Measurements from ENCODE around the gene BTN3A1. TPM values are rescaled to one million over a fixed set of nuclear protein-coding genes. Genes with fewer than 3 reads are reported as not detected.

Gene BTN3A1
- total RNA-seq, 1 donor, result 25.3 TPM

DNA sequence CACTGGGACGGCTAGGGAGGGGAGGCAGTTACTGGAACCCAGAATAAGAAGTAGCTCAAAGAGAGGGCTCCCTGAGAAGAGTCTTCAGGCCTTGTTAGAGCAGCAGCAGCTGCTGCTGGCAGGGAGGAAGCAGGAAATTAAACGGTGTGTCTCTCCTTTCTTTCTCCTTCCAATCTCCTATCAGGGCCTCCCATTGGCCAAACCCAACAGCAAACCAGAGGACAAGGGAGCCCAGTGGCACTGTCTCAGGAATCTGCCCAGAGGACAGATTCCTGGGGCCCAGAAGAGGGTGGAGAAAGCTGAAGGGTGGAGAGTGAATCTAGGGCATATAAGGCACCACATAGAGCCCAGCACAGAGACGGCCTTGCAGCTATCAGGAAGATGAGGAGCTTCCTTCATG, 10.2 kb downstream of the BTN3A1 start:
- no peaks in the 10 kb centered on the region for H3K79me2 ChIP-seq (ENCODE audit: insufficient read depth, low read length)
- TF ChIP-seq, protein P1, sequence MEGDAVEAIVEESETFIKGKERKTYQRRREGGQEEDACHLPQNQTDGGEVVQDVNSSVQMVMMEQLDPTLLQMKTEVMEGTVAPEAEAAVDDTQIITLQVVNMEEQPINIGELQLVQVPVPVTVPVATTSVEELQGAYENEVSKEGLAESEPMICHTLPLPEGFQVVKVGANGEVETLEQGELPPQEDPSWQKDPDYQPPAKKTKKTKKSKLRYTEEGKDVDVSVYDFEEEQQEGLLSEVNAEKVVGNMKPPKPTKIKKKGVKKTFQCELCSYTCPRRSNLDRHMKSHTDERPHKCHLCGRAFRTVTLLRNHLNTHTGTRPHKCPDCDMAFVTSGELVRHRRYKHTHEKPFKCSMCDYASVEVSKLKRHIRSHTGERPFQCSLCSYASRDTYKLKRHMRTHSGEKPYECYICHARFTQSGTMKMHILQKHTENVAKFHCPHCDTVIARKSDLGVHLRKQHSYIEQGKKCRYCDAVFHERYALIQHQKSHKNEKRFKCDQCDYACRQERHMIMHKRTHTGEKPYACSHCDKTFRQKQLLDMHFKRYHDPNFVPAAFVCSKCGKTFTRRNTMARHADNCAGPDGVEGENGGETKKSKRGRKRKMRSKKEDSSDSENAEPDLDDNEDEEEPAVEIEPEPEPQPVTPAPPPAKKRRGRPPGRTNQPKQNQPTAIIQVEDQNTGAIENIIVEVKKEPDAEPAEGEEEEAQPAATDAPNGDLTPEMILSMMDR (IDR thresholded peaks at IDR 0.05; ENCODE audit: extremely low read depth, low read depth, low read length), result no peak
- H3K4me2 ChIP-seq (ENCODE audit: insufficient read depth, low read length), result peak overlapping the region; percentile 34
- DNase-seq (ENCODE audit: insufficient read length, low spot score, missing footprints), result no peak
- no peaks in the 10 kb centered on the region for H3K9me3 ChIP-seq (ENCODE audit: low read depth, low read length)
- peak overlapping the region; percentile 40 for H2AFZ ChIP-seq (ENCODE audit: low read length)
- H3K27me3 ChIP-seq (ENCODE audit: insufficient read depth, low read length), result no peaks in the 10 kb centered on the region
- peaks cover 8% of the 10 kb centered on the region for H3K36me3 ChIP-seq (ENCODE audit: insufficient read depth, low read length)
- peak overlapping the region; percentile 47 for H3K27ac ChIP-seq (ENCODE audit: low read depth, low read length)
- no peak overlapping the region for H3K4me3 ChIP-seq (ENCODE audit: insufficient read depth, low read length)
- H3K4me1 ChIP-seq (ENCODE audit: insufficient read depth, low read length), result peaks cover 10% of the 10 kb centered on the region
- no peaks in the 10 kb centered on the region for H4K20me1 ChIP-seq (ENCODE audit: insufficient read depth, low read length)

DNA sequence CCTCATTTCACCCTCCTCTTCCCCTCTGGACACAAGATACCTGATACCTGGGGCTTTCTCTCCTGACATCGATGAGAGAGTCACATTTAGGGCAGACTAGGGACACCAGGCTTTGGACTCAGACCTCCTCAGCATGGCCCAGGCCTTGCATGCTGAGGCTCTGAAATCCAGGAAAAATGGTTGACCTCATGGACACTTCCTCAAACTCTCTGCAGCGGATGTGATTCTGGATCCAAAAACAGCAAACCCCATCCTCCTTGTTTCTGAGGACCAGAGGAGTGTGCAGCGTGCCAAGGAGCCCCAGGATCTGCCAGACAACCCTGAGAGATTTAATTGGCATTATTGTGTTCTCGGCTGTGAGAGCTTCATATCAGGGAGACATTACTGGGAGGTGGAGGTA, 10.9 kb downstream of the BTN3A1 start:
- Histone ChIP-seq H3K36me3 (ENCODE audit: insufficient read depth, low read length) (peaks cover 8% of the 10 kb centered on the region), H2AFZ (ENCODE audit: low read length) (no peak overlapping the region), H3K27ac (ENCODE audit: low read depth, low read length) (no peak overlapping the region), H3K9me3 (ENCODE audit: low read depth, low read length) (no peaks in the 10 kb centered on the region), H3K4me3 (ENCODE audit: insufficient read depth, low read length) (no peak overlapping the region), H3K4me1 (ENCODE audit: insufficient read depth, low read length) (peaks cover 10% of the 10 kb centered on the region), H3K4me2 (ENCODE audit: insufficient read depth, low read length) (no peak overlapping the region), H3K27me3 (ENCODE audit: insufficient read depth, low read length) (no peaks in the 10 kb centered on the region), H3K79me2 (ENCODE audit: insufficient read depth, low read length) (no peaks in the 10 kb centered on the region), H4K20me1 (ENCODE audit: insufficient read depth, low read length) (no peaks in the 10 kb centered on the region)
- no peak for DNase-seq (ENCODE audit: insufficient read length, low spot score, missing footprints)
- TF ChIP-seq, protein P1 (IDR thresholded peaks at IDR 0.05; ENCODE audit: extremely low read depth, low read depth, low read length), result no peak

DNA sequence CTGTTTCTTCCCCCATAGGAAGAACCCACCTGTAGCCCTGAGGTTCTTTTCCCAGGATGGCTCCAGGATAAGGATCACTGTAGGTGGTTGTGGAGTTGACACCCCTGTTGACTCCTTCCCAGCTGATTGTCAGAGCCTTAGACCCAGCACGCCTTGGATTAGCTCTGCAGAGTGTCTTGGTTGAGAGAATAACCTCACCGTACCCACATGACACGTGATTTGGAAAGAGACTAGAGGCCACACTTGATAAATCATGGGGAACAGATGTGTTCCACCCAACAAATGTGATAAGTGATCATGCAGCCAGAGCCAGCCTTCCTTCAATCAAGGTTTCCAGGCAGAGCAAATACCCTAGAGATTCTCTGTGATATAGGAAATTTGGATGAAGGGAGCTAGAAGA, 12.2 kb downstream of the BTN3A1 start:
- no peaks in the 10 kb centered on the region for H3K79me2 ChIP-seq (ENCODE audit: insufficient read depth, low read length)
- H3K4me1 ChIP-seq (ENCODE audit: insufficient read depth, low read length), result peaks cover 10% of the 10 kb centered on the region
- no peak overlapping the region for H2AFZ ChIP-seq (ENCODE audit: low read length)
- TF ChIP-seq, protein P1 (IDR thresholded peaks at IDR 0.05; ENCODE audit: extremely low read depth, low read depth, low read length), result no peak
- no peak overlapping the region for H3K4me2 ChIP-seq (ENCODE audit: insufficient read depth, low read length)
- H3K4me3 ChIP-seq (ENCODE audit: insufficient read depth, low read length), result no peak overlapping the region
- no peak overlapping the region for H3K27ac ChIP-seq (ENCODE audit: low read depth, low read length)
- no peaks in the 10 kb centered on the region for H4K20me1 ChIP-seq (ENCODE audit: insufficient read depth, low read length)
- no peak for DNase-seq (ENCODE audit: insufficient read length, low spot score, missing footprints)
- H3K27me3 ChIP-seq (ENCODE audit: insufficient read depth, low read length), result no peaks in the 10 kb centered on the region
- no peaks in the 10 kb centered on the region for H3K9me3 ChIP-seq (ENCODE audit: low read depth, low read length)
- H3K36me3 ChIP-seq (ENCODE audit: insufficient read depth, low read length), result peaks cover 8% of the 10 kb centered on the region

DNA sequence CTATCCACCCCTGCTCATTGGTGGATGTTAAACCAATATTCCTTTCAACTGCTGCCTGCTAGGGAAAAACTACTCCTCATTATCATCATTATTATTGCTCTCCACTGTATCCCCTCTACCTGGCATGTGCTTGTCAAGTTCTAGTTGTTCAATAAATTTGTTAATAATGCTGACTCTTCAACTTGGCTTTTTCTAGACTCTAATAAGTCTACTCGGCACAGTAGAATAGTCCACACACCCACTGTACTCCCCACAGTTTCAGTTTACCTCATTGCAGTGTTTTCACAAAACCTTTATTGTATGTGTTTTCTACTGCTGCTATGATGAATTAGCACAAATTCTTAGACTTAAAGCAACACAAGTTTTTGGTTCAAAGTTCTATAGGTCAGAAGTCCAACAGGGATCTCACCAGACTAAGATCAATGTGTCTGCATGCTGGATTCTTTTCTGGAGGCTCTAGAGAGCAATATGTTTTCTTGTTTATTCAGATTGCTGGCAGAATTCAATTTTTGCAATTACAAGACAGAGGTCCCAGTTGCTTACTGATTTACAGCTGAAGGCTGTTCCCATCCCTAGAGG, 13.1 kb downstream of the BTN3A1 start:
- H3K27me3 ChIP-seq (ENCODE audit: insufficient read depth, low read length), result no peaks in the 10 kb centered on the region
- no peak for DNase-seq (ENCODE audit: insufficient read length, low spot score, missing footprints)
- H3K4me1 ChIP-seq (ENCODE audit: insufficient read depth, low read length), result peaks cover 10% of the 10 kb centered on the region

More for the DNA sequence above, 13.1 kb downstream of the BTN3A1 start:
- no peak overlapping the region for H3K27ac ChIP-seq (ENCODE audit: low read depth, low read length)
- TF ChIP-seq, protein P1 (IDR thresholded peaks at IDR 0.05; ENCODE audit: extremely low read depth, low read depth, low read length), result no peak
- no peaks in the 10 kb centered on the region for H3K36me3 ChIP-seq (ENCODE audit: insufficient read depth, low read length)
- no peak overlapping the region for H2AFZ ChIP-seq (ENCODE audit: low read length)
- H3K4me2 ChIP-seq (ENCODE audit: insufficient read depth, low read length), result no peak overlapping the region
- H4K20me1 ChIP-seq (ENCODE audit: insufficient read depth, low read length), result no peaks in the 10 kb centered on the region
- H3K4me3 ChIP-seq (ENCODE audit: insufficient read depth, low read length), result no peak overlapping the region
- H3K79me2 ChIP-seq (ENCODE audit: insufficient read depth, low read length), result no peaks in the 10 kb centered on the region
- H3K9me3 ChIP-seq (ENCODE audit: low read depth, low read length), result no peaks in the 10 kb centered on the region

Measured in osteoblast (primary cell).